ENCODE results near the gene PPP2R2B.

DNA sequence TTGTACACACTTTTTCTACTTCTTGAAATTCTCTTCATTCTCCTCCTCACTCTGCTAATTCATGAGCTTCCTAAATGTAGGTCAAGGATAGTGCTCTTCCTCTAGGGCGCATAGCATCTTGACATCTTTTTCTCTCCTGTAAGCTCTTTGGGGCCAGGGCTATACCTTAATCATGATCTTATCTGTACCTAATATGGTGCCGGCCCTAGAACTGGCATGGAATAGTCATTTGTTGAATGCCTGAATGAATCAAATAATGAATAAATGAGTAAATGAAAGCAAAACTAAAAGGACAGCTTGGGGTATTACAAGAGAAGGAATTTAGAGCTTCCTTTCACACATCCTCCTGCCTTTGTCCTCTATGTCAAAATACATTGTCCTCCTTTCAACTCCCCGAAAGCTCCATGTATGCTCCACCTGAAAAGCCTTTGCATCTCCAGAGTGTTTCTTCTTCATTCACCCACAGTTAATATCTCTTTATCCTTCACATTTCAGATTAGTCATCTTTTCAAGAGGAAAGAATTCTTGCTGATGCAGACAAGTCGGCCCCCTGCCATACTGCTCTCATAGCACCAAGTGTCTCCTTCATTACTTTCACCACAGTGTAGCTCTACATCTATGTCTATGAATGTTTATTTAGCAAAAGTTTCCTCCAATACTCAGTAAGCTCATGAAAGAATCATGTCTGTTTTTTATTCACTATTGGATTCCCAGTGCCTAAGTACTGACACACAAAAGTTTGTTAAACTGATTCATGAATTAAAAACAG, 16.4 kb upstream of the PPP2R2B start:
- TF ChIP-seq, protein P1, sequence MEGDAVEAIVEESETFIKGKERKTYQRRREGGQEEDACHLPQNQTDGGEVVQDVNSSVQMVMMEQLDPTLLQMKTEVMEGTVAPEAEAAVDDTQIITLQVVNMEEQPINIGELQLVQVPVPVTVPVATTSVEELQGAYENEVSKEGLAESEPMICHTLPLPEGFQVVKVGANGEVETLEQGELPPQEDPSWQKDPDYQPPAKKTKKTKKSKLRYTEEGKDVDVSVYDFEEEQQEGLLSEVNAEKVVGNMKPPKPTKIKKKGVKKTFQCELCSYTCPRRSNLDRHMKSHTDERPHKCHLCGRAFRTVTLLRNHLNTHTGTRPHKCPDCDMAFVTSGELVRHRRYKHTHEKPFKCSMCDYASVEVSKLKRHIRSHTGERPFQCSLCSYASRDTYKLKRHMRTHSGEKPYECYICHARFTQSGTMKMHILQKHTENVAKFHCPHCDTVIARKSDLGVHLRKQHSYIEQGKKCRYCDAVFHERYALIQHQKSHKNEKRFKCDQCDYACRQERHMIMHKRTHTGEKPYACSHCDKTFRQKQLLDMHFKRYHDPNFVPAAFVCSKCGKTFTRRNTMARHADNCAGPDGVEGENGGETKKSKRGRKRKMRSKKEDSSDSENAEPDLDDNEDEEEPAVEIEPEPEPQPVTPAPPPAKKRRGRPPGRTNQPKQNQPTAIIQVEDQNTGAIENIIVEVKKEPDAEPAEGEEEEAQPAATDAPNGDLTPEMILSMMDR (IDR thresholded peaks at IDR 0.05) = no peak
- TF ChIP-seq POLR2A (IDR thresholded peaks at IDR 0.05) = no peak

Measured in heart left ventricle (tissue), 13 donors.